ENCODE results near the gene QPCT. TPM values are rescaled to one million over a fixed set of nuclear protein-coding genes. Genes with fewer than 3 reads are reported as not detected.
"Not testable (repeated sequence)": the region's sequence is repeated elsewhere in the genome, so short reads cannot be mapped to it uniquely, and the experiment has no call there.

Gene QPCT
- total RNA-seq, 2 donors from 2014 or later: 1.3 to 3.4 TPM

GRCh38 chr2:37405781-37406180, 61.4 kb downstream of the QPCT start:
- no peaks in the 10 kb centered on the region for H3K4me1 ChIP-seq
- DNase-seq (no peak), ATAC-seq (no peak)
- H3K27me3 ChIP-seq: no peaks in the 10 kb centered on the region
- H3K9me3 ChIP-seq: no peaks in the 10 kb centered on the region
- H3K27ac ChIP-seq: no peak overlapping the region
- no peaks in the 10 kb centered on the region for H3K36me3 ChIP-seq (replicated peaks in 1 of 2; ENCODE audit: insufficient read depth in 1 of 2, low read depth in 2 of 2)
- TF ChIP-seq CTCF (IDR thresholded peaks at IDR 0.05): no peak
- no peak overlapping the region for H3K4me3 ChIP-seq
- intact Hi-C loops (cut with DNase I): no loop called here
- 89 to 93% methylated on average over 2 of the region's 2 CpGs for WGBS, 2 donors

- intact Hi-C loops (cut with DNase I): loop anchor here (5.0 kb wide), 1 partner anchor 425 kb away; no protein-coding TSS in a partner anchor
- no peak for DNase-seq
- no peak overlapping the region for H3K27ac ChIP-seq
- H3K27me3 ChIP-seq: no peaks in the 10 kb centered on the region
- H3K36me3 ChIP-seq (replicated peaks in 1 of 2; ENCODE audit: insufficient read depth in 1 of 2, low read depth in 2 of 2): no peaks in the 10 kb centered on the region
- no peaks in the 10 kb centered on the region for H3K4me1 ChIP-seq
- no peak for TF ChIP-seq POLR2A (IDR thresholded peaks at IDR 0.05)
- H3K4me3 ChIP-seq: no peak overlapping the region
- ATAC-seq: no peak
- 65 to 67% methylated on average over 6 of the region's 6 CpGs for WGBS, 2 donors
- H3K9me3 ChIP-seq: no peaks in the 10 kb centered on the region
Observed at GRCh38 chr2:37412231-37412630, 67.8 kb downstream of the QPCT start.

- intact Hi-C loops (cut with DNase I): loop anchor here (5.0 kb wide), 1 partner anchor 423 kb away; no protein-coding TSS in a partner anchor
- not testable (repeated sequence) for DNase-seq; H3K4me1 ChIP-seq; H3K9me3 ChIP-seq; H3K27me3 ChIP-seq; H3K27ac ChIP-seq; H3K36me3 ChIP-seq (replicated peaks in 1 of 2; ENCODE audit: insufficient read depth in 1 of 2, low read depth in 2 of 2); H3K4me3 ChIP-seq
- ATAC-seq: peak; percentile 12
- WGBS, 2 donors: 55% methylated on average over 4 of the region's 4 CpGs
Observed at GRCh38 chr2:37413911-37414469, 69.6 kb downstream of the QPCT start.

- no peak overlapping the region for H3K27ac ChIP-seq
- intact Hi-C loops (cut with DNase I): loop anchor here (5.0 kb wide), 1 partner anchor 423 kb away; no protein-coding TSS in a partner anchor
- TF ChIP-seq CTCF (IDR thresholded peaks at IDR 0.05): peak; percentile 59 to 96 (median 92)
- TF ChIP-seq POLR2A (IDR thresholded peaks at IDR 0.05): no peak
- 24 to 25% methylated on average over 8 of the region's 8 CpGs for WGBS, 2 donors
- DNase-seq: peak in 1 of 4 donors; percentile 8
- no peaks in the 10 kb centered on the region for H3K4me1 ChIP-seq
- H3K4me3 ChIP-seq: no peak overlapping the region
- no peaks in the 10 kb centered on the region for H3K9me3 ChIP-seq
- no peaks in the 10 kb centered on the region for H3K36me3 ChIP-seq (replicated peaks in 1 of 2; ENCODE audit: insufficient read depth in 1 of 2, low read depth in 2 of 2)
- ATAC-seq: peak; percentile 71
- no peaks in the 10 kb centered on the region for H3K27me3 ChIP-seq
Observed at GRCh38 chr2:37414470-37414949, 70.1 kb downstream of the QPCT start.

GRCh38 chr2:37415128-37415820, 70.8 kb downstream of the QPCT start:
- H3K4me3 ChIP-seq: no peak overlapping the region
- H3K36me3 ChIP-seq (replicated peaks in 1 of 2; ENCODE audit: insufficient read depth in 1 of 2, low read depth in 2 of 2): no peaks in the 10 kb centered on the region
- H3K27ac ChIP-seq: no peak overlapping the region
- DNase-seq (no peak), ATAC-seq (no peak)
- H3K4me1 ChIP-seq: no peaks in the 10 kb centered on the region
- H3K27me3 ChIP-seq: no peaks in the 10 kb centered on the region
- 77 to 85% methylated on average over 7 of the region's 7 CpGs for WGBS, 2 donors
- no peaks in the 10 kb centered on the region for H3K9me3 ChIP-seq
- no peak for TF ChIP-seq POLR2A (IDR thresholded peaks at IDR 0.05)
- TF ChIP-seq CTCF (IDR thresholded peaks at IDR 0.05): no peak
- intact Hi-C loops (cut with DNase I): no loop called here
